Psoas muscle (tissue), 8 donors: Measurements from ENCODE around the gene DHRS7C. TPM values are rescaled to one million over a fixed set of nuclear protein-coding genes. Genes with fewer than 3 reads are reported as not detected.

Source experiments
- ATAC-seq, 4 donors: fragments of 200-7000 bp; cut with Tn5 transposase; one replicate each; pipeline ENCODE4 v1.9.1; 2020; ENCODE audit warnings: moderate library complexity in 3 of 4, mild to moderate bottlenecking in 2 of 4
- DNase-seq, 2 donors: peaks; one replicate each; pipeline ENCODE4 v3.0.0-alpha.2; 2020
- H3K27ac ChIP-seq: fragments of 200-600 bp; one replicate; pipeline ENCODE4 v1.8.0; 2022
- H3K27me3 ChIP-seq, 3 donors: fragments of 200-600 bp in 1 of 3; one replicate each; pipeline versions ENCODE4 v1.6.1 to v1.8.0; 2013 to 2022; ENCODE audit warnings: low read length in 2 of 3, mild to moderate bottlenecking in 2 of 3, moderate library complexity in 1 of 3; ENCODE audit not compliant: insufficient read depth in 3 of 3
- H3K36me3 ChIP-seq, 2 donors: fragments of 200-600 bp in 1 of 2; one replicate each; pipeline versions ENCODE4 v1.6.1 to v1.8.0; 2013 to 2022; ENCODE audit warnings: low read depth in 1 of 2, mild to moderate bottlenecking in 1 of 2, moderate library complexity in 1 of 2; ENCODE audit not compliant: insufficient read depth in 1 of 2
- H3K4me1 ChIP-seq: fragments of 200-600 bp; one replicate; pipeline ENCODE4 v1.8.0; 2022
- H3K4me3 ChIP-seq: fragments of 200-600 bp; one replicate; pipeline ENCODE4 v1.8.0; 2022; ENCODE audit warnings: mild to moderate bottlenecking
- H3K9me3 ChIP-seq: fragments of 200-600 bp; one replicate; pipeline ENCODE4 v1.8.0; 2022
- WGBS, 3 donors: extraction: QIAGEN DNeasy Blood & Tissue Kit; methylation state at CpG; one replicate each; pipeline versions ENCODE4 v1.1.6 to v1.1.7; 2013; 5-methylcytosine and 5-hydroxymethylcytosine counted together
- intact Hi-C, 2 donors: fragments of 100-400 bp; cut with DNase I; formaldehyde crosslinking; loops; one replicate each; pipeline versions ENCODE4 v1.11.0 to v1.14.2; 2022
- polyA plus RNA-seq, 3 donors: library from polyadenylated mRNA; stranded (reverse); fragments of 200-250 nt; gene quantifications; one replicate each; pipeline ENCODE4 v1.2.3, GENCODE V29; 2013
- total RNA-seq, 4 donors: library from RNA; stranded (reverse); fragmentation: NEBNext Ultra II Directional in 2 of 4; extraction: Animal tissue kit (Norgen Biotek cat#: 25700) in 2 of 4; gene quantifications; one replicate each; pipeline versions ENCODE4 v1.2.1 to v1.2.4, GENCODE V29; 2021 to 2023
- TF ChIP-seq, protein P1 (sequence below): fragments of 200-600 bp; IDR thresholded peaks from one replicate; pipeline ENCODE4 v1.8.0; 2022; ENCODE audit warnings: antibody characterized with exemption
- donor health status: healthy with polysubstance abuse.
- donor health status: DM: no; HTN: no; CAD: no; lungs with moderate emphysema.
- donor health status: Bipolar disorder and iron deficiency.
- donor health status: healthy.
- donor health status: DM: yes; HTN: yes; CAD: no.
- donor health status: DM: no; HTN: no; CAD: no.
- donor health status: DM: no; HTN: no; CAD: no.
- donor health status: DM: yes; HTN: yes; CAD: no.

Gene DHRS7C
- total and polyA plus RNA-seq, 7 donors = 26.9 to 112 (median 41.8) TPM

DNA sequence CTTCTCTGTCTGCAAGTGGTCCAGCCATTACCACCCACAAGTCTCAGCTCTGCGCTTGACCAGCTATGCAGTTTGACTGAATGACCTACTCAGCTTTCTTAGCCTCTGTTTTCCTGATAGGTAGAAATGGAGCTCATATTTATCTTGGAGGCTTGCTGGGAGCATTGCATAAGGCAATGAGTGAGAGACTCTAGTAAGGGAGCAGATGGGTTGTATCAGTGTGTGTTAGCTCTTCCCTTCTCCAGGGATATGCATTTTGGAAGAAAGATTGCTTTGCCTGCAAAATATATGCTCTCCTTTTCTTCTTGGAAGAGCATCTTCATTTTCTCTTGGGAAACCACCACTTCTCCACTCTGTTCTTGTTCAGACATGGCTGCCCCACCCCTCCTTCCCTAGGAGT lies 26.1 kb downstream of the DHRS7C start:
- no peak for DNase-seq
- H3K27me3 ChIP-seq = peaks cover 0 to 17% (median 3%) of the 10 kb centered on the region in 3 donors

DNA sequence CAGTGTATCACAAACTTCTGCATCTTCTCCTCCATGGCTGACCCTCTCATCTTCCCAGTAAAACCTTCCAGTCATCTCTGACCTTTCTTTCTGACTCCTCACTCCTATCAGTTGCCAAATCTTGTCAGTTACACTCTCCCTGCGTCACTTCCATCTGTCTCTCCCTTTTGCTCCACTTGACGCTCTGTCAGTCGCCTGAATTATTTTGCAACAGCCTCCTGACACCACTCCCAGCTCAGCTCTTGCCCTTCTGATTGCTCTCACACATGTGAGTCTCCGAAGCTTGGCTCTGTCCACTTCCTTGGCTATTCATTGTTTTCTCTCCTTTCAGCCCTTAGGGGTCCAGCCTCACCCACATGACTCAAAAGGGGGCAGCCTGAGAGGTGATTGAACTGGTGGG lies 27.7 kb downstream of the DHRS7C start:
- TF ChIP-seq, protein P1, sequence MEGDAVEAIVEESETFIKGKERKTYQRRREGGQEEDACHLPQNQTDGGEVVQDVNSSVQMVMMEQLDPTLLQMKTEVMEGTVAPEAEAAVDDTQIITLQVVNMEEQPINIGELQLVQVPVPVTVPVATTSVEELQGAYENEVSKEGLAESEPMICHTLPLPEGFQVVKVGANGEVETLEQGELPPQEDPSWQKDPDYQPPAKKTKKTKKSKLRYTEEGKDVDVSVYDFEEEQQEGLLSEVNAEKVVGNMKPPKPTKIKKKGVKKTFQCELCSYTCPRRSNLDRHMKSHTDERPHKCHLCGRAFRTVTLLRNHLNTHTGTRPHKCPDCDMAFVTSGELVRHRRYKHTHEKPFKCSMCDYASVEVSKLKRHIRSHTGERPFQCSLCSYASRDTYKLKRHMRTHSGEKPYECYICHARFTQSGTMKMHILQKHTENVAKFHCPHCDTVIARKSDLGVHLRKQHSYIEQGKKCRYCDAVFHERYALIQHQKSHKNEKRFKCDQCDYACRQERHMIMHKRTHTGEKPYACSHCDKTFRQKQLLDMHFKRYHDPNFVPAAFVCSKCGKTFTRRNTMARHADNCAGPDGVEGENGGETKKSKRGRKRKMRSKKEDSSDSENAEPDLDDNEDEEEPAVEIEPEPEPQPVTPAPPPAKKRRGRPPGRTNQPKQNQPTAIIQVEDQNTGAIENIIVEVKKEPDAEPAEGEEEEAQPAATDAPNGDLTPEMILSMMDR = no peak
- no peaks in the 10 kb centered on the region for H3K36me3 ChIP-seq
- DNase-seq (no peak), ATAC-seq (peak in 3 of 4 donors; percentile 52 to 67 (median 60))
- no peaks in the 10 kb centered on the region for H3K9me3 ChIP-seq
- H3K4me3 ChIP-seq = no peak overlapping the region
- peaks cover 0 to 17% (median 3%) of the 10 kb centered on the region in 3 donors for H3K27me3 ChIP-seq
- H3K27ac ChIP-seq = no peak overlapping the region
- WGBS, 3 donors = 13 to 15% (median 15%) methylated on average over 4 of the region's 4 CpGs
- intact Hi-C loops = no loop called here
- H3K4me1 ChIP-seq = no peaks in the 10 kb centered on the region

More for the DNA sequence above, 26.1 kb downstream of the DHRS7C start:
- Histone ChIP-seq H3K4me1 (no peaks in the 10 kb centered on the region), H3K27ac (no peak overlapping the region), H3K36me3 (no peaks in the 10 kb centered on the region), H3K9me3 (no peaks in the 10 kb centered on the region), H3K4me3 (no peak overlapping the region)
- ATAC-seq = no peak
- intact Hi-C loops = loop anchor here in 1 of 2 donors (5.0 kb wide), 1 partner anchor 33 kb away; no protein-coding TSS in a partner anchor
- 96 to 100% (median 97%) methylated on average over 1 of the region's 1 CpG for WGBS, 3 donors
- TF ChIP-seq, protein P1 = no peak

DNA sequence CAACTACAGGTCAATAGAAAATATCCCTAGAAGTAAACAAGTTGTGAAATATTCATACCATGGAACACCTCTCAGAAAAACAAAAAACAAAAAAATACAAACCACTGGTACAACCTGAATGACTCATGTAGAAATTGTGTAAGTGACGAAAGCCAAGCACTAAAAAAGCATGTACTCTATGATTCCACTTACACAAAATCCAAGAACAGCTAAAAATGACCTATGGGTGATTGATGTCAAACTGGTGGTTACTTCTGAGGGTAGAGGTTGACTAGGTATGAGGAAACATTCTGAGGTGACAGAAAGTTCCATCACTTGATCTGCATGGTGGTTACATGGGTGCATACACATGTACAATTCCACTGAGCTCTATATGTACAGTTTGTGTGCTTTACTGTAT lies 31.1 kb downstream of the DHRS7C start:
- WGBS, 3 donors = 91 to 96% (median 92%) methylated on average over 1 of the region's 1 CpG
- intact Hi-C loops = no loop called here
- no peaks in the 10 kb centered on the region for H3K4me1 ChIP-seq

DNA sequence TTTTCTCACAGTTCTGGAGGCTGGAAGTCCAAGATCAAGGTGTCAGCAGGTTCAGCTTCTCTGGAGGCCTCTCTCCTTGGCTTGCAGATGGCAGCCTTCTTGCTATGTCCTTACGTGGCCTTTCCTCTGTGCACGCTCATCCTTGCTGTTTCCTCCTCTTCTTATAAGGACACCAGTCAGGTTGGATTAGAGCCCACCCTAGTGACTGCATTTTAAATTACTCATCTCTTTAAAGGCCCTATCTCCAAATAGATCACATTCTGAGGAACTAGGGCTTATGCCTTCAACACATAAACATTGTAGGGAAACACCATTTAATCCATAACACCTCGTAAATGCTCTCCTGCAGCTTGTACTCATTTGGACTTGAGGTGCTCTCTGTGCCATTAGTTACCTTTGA lies 36.3 kb downstream of the DHRS7C start:
- H3K27me3 ChIP-seq = peaks cover 0 to 2% (median 0%) of the 10 kb centered on the region in 3 donors
- no peaks in the 10 kb centered on the region for H3K36me3 ChIP-seq
- no peaks in the 10 kb centered on the region for H3K4me1 ChIP-seq
- ATAC-seq (no peak), DNase-seq (no peak)
- WGBS, 3 donors = 73 to 80% (median 76%) methylated on average over 3 of the region's 3 CpGs
- H3K9me3 ChIP-seq = no peaks in the 10 kb centered on the region
- H3K4me3 ChIP-seq = no peak overlapping the region
- TF ChIP-seq, protein P1 = no peak
- no peak overlapping the region for H3K27ac ChIP-seq
- intact Hi-C loops = no loop called here

More for the DNA sequence above, 31.1 kb downstream of the DHRS7C start:
- TF ChIP-seq, protein P1 = no peak
- H3K4me3 ChIP-seq = no peak overlapping the region
- H3K9me3 ChIP-seq = no peaks in the 10 kb centered on the region
- DNase-seq (no peak), ATAC-seq (no peak)
- H3K27me3 ChIP-seq = peaks cover 0 to 12% (median 3%) of the 10 kb centered on the region in 3 donors
- H3K36me3 ChIP-seq = no peaks in the 10 kb centered on the region
- H3K27ac ChIP-seq = no peak overlapping the region

DNA sequence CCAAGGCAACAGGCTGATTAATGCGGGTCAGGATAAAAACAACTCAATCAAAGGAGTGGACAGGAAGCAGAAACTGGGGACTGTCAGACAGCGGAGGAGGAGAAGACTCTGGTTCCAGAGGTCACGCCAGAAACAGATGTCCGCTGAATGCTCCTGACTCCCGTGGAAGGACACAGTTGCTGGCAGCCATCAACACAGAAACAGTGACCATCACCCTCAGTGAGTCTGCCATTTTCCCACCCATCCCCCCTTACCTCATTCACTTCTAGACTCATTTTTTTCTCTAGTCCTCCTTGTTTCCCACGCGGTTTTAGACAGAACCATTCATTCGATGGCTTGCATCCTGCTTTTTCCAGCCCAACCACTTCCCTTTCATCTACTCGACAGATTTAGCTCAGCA lies 40.9 kb downstream of the DHRS7C start:
- no peak for DNase-seq
- Histone ChIP-seq H3K4me1 (no peaks in the 10 kb centered on the region), H3K27me3 (peaks cover 0 to 2% (median 0%) of the 10 kb centered on the region in 3 donors), H3K36me3 (no peaks in the 10 kb centered on the region), H3K9me3 (no peaks in the 10 kb centered on the region), H3K4me3 (no peak overlapping the region), H3K27ac (no peak overlapping the region)
- TF ChIP-seq, protein P1 = no peak
- intact Hi-C loops = no loop called here
- ATAC-seq = no peak
- 52 to 58% (median 55%) methylated on average over 9 of the region's 9 CpGs for WGBS, 3 donors
